Glutamatergic neuron (in vitro differentiated cells): ENCODE results near the gene KIF1A. TPM values are rescaled to one million over a fixed set of nuclear protein-coding genes. Genes with fewer than 3 reads are reported as not detected.
"Not testable (repeated sequence)": the region's sequence is repeated elsewhere in the genome, so short reads cannot be mapped to it uniquely, and the experiment has no call there.

Source experiments
- DNase-seq: peaks from one replicate; pipeline ENCODE4 v3.0.0; 2022
- H3K27ac Mint-ChIP-seq: one replicate; pipeline ENCODE4 v1.8.0; 2020; ENCODE audit warnings: mild to moderate bottlenecking, mixed read lengths, inconsistent platforms; ENCODE audit not compliant: unreplicated experiment
- H3K27me3 Mint-ChIP-seq: one replicate; pipeline ENCODE4 v1.8.0; 2020; ENCODE audit warnings: mild to moderate bottlenecking, moderate library complexity, mixed read lengths, inconsistent platforms; ENCODE audit not compliant: unreplicated experiment
- H3K36me3 Mint-ChIP-seq: one replicate; pipeline ENCODE4 v1.8.0; 2020; ENCODE audit warnings: mild to moderate bottlenecking, mixed read lengths, inconsistent platforms; ENCODE audit not compliant: unreplicated experiment
- H3K4me1 Mint-ChIP-seq: one replicate; pipeline ENCODE4 v1.8.0; 2020; ENCODE audit warnings: mild to moderate bottlenecking, low read depth, mixed read lengths, inconsistent platforms; ENCODE audit not compliant: unreplicated experiment
- H3K4me3 Mint-ChIP-seq: one replicate; pipeline ENCODE4 v1.8.0; 2020; ENCODE audit warnings: mild to moderate bottlenecking, mixed read lengths, inconsistent platforms; ENCODE audit not compliant: unreplicated experiment
- H3K9me3 Mint-ChIP-seq: one replicate; pipeline ENCODE4 v1.8.0; 2020; ENCODE audit warnings: mild to moderate bottlenecking, moderate library complexity, mixed read lengths, inconsistent platforms; ENCODE audit not compliant: unreplicated experiment
- total RNA-seq: library from RNA; stranded (reverse); fragmentation: NEBNext Ultra II Directional; extraction: Animal tissue kit (Norgen Biotek cat#: 25700); gene quantifications from one replicate; pipeline ENCODE4 v1.2.1, GENCODE V29; 2021; ENCODE audit not compliant: unreplicated experiment
- TF ChIP-seq, protein P1 (sequence below): fragments of 200-600 bp; sonication (generic); IDR thresholded peaks from one replicate; pipeline ENCODE4 v1.5.0; 2021; ENCODE audit not compliant: partially characterized antibody, unreplicated experiment

Gene KIF1A
- total RNA-seq, 1 donor from 2014 or later: 439 TPM

DNA sequence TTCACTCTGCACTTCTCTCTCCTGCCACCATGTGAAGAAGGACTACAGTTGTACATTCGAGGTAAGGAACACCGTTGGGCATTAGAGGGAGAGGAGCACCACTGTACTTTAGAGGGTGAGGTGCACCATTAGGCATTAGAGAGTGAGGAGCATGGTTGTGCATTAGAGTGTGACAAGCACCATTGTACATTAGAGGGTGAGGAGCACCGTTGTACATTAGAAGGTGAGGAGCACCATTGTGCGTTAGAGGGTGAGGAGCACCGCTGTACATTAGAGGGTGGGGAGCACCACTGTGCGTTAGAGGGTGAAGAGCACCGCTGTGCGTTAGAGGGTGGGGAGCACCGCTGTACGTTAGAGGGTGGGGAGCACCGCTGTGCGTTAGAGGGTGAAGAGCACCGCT is 27.8 kb upstream of the KIF1A start:
- Mint-ChIP-seq H3K36me3 (peaks cover 7% of the 10 kb centered on the region), H3K27ac (no peak overlapping the region), H3K9me3 (peaks cover 11% of the 10 kb centered on the region), H3K4me1 (no peaks in the 10 kb centered on the region), H3K4me3 (no peak overlapping the region), H3K27me3 (peaks cover 10% of the 10 kb centered on the region)
- no peak for DNase-seq
- TF ChIP-seq, protein P1, sequence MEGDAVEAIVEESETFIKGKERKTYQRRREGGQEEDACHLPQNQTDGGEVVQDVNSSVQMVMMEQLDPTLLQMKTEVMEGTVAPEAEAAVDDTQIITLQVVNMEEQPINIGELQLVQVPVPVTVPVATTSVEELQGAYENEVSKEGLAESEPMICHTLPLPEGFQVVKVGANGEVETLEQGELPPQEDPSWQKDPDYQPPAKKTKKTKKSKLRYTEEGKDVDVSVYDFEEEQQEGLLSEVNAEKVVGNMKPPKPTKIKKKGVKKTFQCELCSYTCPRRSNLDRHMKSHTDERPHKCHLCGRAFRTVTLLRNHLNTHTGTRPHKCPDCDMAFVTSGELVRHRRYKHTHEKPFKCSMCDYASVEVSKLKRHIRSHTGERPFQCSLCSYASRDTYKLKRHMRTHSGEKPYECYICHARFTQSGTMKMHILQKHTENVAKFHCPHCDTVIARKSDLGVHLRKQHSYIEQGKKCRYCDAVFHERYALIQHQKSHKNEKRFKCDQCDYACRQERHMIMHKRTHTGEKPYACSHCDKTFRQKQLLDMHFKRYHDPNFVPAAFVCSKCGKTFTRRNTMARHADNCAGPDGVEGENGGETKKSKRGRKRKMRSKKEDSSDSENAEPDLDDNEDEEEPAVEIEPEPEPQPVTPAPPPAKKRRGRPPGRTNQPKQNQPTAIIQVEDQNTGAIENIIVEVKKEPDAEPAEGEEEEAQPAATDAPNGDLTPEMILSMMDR: no peak

DNA sequence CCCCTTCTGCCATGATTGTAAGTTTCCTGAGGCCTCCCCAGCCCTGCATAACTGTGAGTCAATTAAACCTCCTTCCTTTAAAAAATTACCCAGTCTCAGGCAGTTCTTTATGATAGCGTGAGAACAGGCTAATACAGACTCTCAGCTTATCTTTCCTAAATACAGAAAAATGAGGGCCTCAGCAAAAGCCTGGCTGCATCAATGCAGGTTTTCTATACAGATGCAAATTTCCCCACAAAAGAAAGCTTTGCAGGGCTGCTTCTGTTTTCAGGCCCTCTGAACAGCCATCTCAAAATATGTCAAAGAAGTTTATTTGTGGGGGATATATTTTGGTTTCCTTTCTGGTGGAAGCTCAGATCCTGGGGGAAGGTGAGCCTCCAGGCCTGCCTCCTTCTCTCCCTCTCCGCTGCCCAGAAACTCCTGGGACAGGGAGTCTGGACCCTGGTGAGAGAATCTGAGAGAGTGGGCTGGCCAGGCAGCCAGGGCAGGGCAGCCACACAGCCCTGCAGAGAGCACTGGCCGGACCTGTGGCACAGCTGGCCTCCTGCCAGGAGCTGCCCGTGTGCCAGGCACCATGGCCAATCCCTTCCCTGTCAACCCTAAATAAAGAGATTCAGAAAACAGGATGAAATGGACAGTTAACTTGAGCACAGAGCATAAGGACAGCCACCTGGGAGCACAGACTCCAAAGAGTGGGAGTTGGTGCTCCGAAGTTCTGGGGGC is 27.0 kb upstream of the KIF1A start:
- TF ChIP-seq, protein P1: no peak
- peaks cover 7% of the 10 kb centered on the region for H3K27me3 Mint-ChIP-seq
- no peak overlapping the region for H3K4me3 Mint-ChIP-seq
- H3K9me3 Mint-ChIP-seq: peaks cover 11% of the 10 kb centered on the region
- H3K27ac Mint-ChIP-seq: no peak overlapping the region
- peaks cover 7% of the 10 kb centered on the region for H3K36me3 Mint-ChIP-seq
- no peaks in the 10 kb centered on the region for H3K4me1 Mint-ChIP-seq
- no peak for DNase-seq

GRCh38 chr2:240846309-240846708 is 26.3 kb upstream of the KIF1A start:
- not testable (repeated sequence) for H3K27me3 Mint-ChIP-seq, H3K4me1 Mint-ChIP-seq, H3K27ac Mint-ChIP-seq, H3K36me3 Mint-ChIP-seq, DNase-seq, H3K4me3 Mint-ChIP-seq
- peaks cover 11% of the 10 kb centered on the region for H3K9me3 Mint-ChIP-seq

- peak; percentile 82 for DNase-seq
- no peaks in the 10 kb centered on the region for H3K27me3 Mint-ChIP-seq
These were observed 20.5 kb upstream of the KIF1A start for GRCh38 chr2:240840435-240841060.

DNA sequence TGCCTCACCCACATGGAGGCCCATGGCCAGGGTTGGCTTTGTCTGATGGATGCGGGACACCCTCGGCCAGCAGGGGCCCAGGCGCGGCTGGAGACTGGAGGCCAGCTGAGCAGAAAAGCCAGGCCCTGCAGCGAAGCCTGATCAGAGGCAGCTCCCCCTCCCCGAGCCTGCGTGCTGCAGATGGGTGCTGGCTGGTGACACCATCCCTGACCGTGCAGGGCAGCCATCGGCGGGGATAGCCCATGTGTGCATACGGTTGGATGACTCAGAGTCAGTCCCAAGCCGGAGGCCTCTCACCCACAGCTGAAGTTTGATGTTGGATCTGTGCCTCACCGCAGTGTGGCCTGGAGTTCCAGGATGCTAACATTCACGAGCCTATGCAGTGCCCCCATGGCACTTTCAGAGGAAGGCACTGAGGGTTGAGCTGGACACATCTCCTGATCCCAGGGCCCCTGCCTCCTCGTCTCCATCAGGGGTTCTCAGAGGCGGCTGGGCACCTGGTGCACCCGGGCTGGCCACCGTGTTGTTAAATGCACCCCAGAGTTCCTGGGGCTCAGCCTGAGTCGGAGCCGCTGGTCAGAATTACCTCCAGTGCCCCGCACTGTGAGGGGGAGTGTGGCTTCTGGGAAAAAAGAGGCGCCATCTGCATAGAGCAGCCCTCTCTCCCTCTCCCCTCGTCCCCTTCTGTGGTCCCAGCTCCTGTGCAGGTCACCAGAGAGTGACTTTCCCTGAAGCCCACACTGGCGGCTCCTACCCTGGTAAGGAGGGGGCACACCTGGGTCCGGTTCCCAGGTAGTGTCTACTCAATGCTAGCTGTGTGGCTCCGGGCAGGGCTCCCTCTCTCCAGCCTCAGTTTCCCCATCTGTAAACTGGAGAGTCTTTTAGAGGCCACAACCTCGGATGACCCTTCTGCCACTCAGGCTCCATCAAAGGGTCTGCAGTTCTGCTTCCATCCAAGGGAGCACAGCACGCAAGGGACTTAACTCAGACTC is 19.4 kb upstream of the KIF1A start:
- peaks cover 4% of the 10 kb centered on the region for H3K4me1 Mint-ChIP-seq
- no peak for DNase-seq
- H3K4me3 Mint-ChIP-seq: no peak overlapping the region
- TF ChIP-seq, protein P1: no peak
- no peaks in the 10 kb centered on the region for H3K27me3 Mint-ChIP-seq
- no peak overlapping the region for H3K27ac Mint-ChIP-seq
- H3K36me3 Mint-ChIP-seq: no peaks in the 10 kb centered on the region
- peaks cover 13% of the 10 kb centered on the region for H3K9me3 Mint-ChIP-seq

More at GRCh38 chr2:240840435-240841060, 20.5 kb upstream of the KIF1A start:
- Mint-ChIP-seq H3K4me3 (no peak overlapping the region), H3K9me3 (peaks cover 11% of the 10 kb centered on the region), H3K27ac (no peak overlapping the region), H3K4me1 (peaks cover 4% of the 10 kb centered on the region), H3K36me3 (peaks cover 7% of the 10 kb centered on the region)
- TF ChIP-seq, protein P1: peak; percentile 54
